ENCODE measurements around the gene CDH7. TPM values are rescaled to one million over a fixed set of nuclear protein-coding genes. Genes with fewer than 3 reads are reported as not detected.

CDH7 gene
- total and polyA plus RNA-seq, 2 of the 13 experiments (the other 11 are each of a cell fraction or from before 2014, with no cell fraction given) = not detected

- no peaks in the 10 kb centered on the region for H4K20me1 ChIP-seq (ENCODE audit: insufficient read depth, low read length)
- TF ChIP-seq ZNF12 (CRISPR knock-in tag; IDR thresholded peaks at IDR 0.05) (no peak), HCFC1 (IDR thresholded peaks at IDR 0.05; ENCODE audit: low read depth, low read length) (no peak), ZFP82 (CRISPR knock-in tag; IDR thresholded peaks at IDR 0.05; ENCODE audit: borderline replicate concordance) (no peak), ZNF513 (CRISPR knock-in tag; conservative IDR thresholded peaks at IDR 0.05) (no peak), ZBTB21 (CRISPR knock-in tag; IDR thresholded peaks at IDR 0.05) (no peak), ZSCAN30 (CRISPR knock-in tag; IDR thresholded peaks at IDR 0.05) (no peak), ZHX1 (CRISPR knock-in tag; IDR thresholded peaks at IDR 0.05; ENCODE audit: low read depth) (no peak), KDM2A (CRISPR knock-in tag; IDR thresholded peaks at IDR 0.05; ENCODE audit: borderline replicate concordance, low read depth) (no peak), ZNF354B (CRISPR knock-in tag; IDR thresholded peaks at IDR 0.05) (no peak)
- no TSS peak for BruUV-seq (replicated peaks)
- ATAC-seq = no peak
- no peak overlapping the region for H3K4me3 ChIP-seq (replicated peaks in 1 of 3; ENCODE audit: insufficient read depth in 1 of 3, low read depth in 2 of 3, low read length in 3 of 3)
- ChIA-PET CTCF (ENCODE audit: low intra/inter-chr PET ratio, low total read pairs) (no interaction called here), POLR2A (no interaction called here)
- DNase-seq (ENCODE audit: low spot score) = no peak
- no peaks in the 10 kb centered on the region for H3K9me3 ChIP-seq (ENCODE audit: low read length)
- H3K36me3 ChIP-seq (replicated peaks in 1 of 2; ENCODE audit: control insufficient read depth in 1 of 2, insufficient read depth in 2 of 2, low read length in 2 of 2) = no peaks in the 10 kb centered on the region
- H3K27me3 ChIP-seq (ENCODE audit: control insufficient read depth in 1 of 2, insufficient read depth in 2 of 2, low read length in 2 of 2) = no peaks in the 10 kb centered on the region
- no peak for FAIRE-seq
- intact Hi-C loops (cut with micrococcal nuclease; ENCODE audit: unreplicated experiment) = no loop called here
- H3K9ac ChIP-seq (ENCODE audit: insufficient read depth, low read depth, low read length) = no peak overlapping the region
- H2AFZ ChIP-seq (ENCODE audit: low read length) = no peak overlapping the region
- no peaks in the 10 kb centered on the region for H3K79me2 ChIP-seq (ENCODE audit: insufficient read depth, low read length)
- no peaks in the 10 kb centered on the region for H3K4me1 ChIP-seq (ENCODE audit: insufficient read depth, low read length)
- H3K27ac ChIP-seq (ENCODE audit: extremely low read length, insufficient read depth, low read length) = no peak overlapping the region
- in situ Hi-C loops (cut with HindIII; ENCODE audit: extremely low pct_ligation_motif_present, low pct_unique_long_range_greater_than_20kb) = no loop called here
- 1% methylated on average over 3 of the region's 3 CpGs for WGBS (ENCODE audit: low lambda C conversion rate)
- no peak overlapping the region for H3K4me2 ChIP-seq (ENCODE audit: low read depth, low read length)
Observed at GRCh38 chr18:65876310-65876709, 125.5 kb downstream of the CDH7 start.

Measured in HepG2 (cell line).